Skeletal muscle satellite cell (primary cell): Measurements from ENCODE around the gene MAP4.

Experiments
- H3K27me3 ChIP-seq: 2 replicates; pipeline ENCODE4 v1.7.0; 2013; ENCODE audit warnings: low read length; ENCODE audit not compliant: control insufficient read depth, insufficient read depth
- H3K36me3 ChIP-seq: 2 replicates; pipeline ENCODE4 v1.7.0; 2013; ENCODE audit warnings: mild to moderate bottlenecking, control low read depth, low read length; ENCODE audit not compliant: insufficient read depth
- H3K4me1 ChIP-seq: 2 replicates; pipeline ENCODE4 v1.7.0; 2013; ENCODE audit warnings: low read length; ENCODE audit not compliant: control insufficient read depth, insufficient read depth
- H3K4me2 ChIP-seq: 2 replicates; pipeline ENCODE4 v1.7.0; 2013; ENCODE audit warnings: mild to moderate bottlenecking, low read length
- H3K4me3 ChIP-seq: 2 replicates; pipeline ENCODE4 v1.7.0; 2013; ENCODE audit warnings: low read length
- H3K9ac ChIP-seq: 2 replicates; pipeline ENCODE4 v1.7.0; 2013; ENCODE audit warnings: mild to moderate bottlenecking, low read depth, low read length, moderate library complexity
- H3K9me3 ChIP-seq: replicated peaks from 2 replicates; pipeline ENCODE4 v1.7.0; 2013; ENCODE audit warnings: mild to moderate bottlenecking, control low read depth, low read length

The MAP4 gene

DNA sequence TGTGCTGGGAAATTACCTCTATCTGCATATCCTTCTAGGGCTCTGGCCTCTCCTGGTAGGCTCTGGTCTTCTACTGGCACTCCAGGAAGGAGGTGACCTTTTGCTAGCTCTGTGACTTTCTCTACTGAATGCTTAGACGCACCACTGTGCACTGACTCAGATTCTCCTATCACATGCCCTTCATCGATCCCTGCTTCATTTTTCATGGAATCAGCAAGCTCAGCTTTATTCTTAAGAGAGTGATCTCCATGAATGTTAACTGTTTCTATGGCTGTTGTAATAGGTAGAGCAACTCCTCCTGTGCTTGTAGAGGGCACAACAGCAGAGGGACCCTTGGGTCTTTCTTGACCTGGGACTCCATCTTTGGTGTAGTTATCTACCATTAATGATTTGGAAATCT, 106.6 kb downstream of the MAP4 start:
- Histone ChIP-seq H3K4me2 (no peak overlapping the region), H3K4me1 (peaks cover 18% of the 10 kb centered on the region), H3K36me3 (peaks cover 45% of the 10 kb centered on the region), H3K9ac (no peak overlapping the region), H3K4me3 (no peak overlapping the region), H3K9me3 (no peaks in the 10 kb centered on the region), H3K27me3 (no peaks in the 10 kb centered on the region)

DNA sequence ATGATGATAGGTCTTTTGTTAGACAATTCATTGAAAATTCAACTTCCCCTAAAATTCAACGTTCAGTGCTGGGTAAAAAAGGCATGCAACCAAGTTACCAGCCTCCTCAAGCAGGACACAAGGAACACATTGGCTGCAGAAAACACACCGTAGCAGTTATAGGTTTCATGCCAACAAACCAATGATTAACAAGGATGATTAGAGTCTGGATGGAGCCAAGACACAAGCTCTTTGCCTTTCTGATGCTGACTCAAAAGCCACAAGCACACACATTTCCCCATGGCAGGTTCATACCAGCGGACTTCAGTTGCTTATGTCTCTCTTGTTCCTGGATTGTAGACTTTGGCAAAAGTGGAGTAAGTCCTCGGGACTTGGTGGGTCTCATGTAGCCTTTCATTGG, 107.5 kb downstream of the MAP4 start:
- H3K27me3 ChIP-seq = no peaks in the 10 kb centered on the region
- peaks cover 18% of the 10 kb centered on the region for H3K4me1 ChIP-seq
- H3K9me3 ChIP-seq = no peaks in the 10 kb centered on the region
- no peak overlapping the region for H3K4me3 ChIP-seq
- no peak overlapping the region for H3K4me2 ChIP-seq
- H3K9ac ChIP-seq = no peak overlapping the region
- H3K36me3 ChIP-seq = peaks cover 41% of the 10 kb centered on the region

GRCh38 chr3:47907784-47908183, 108.4 kb downstream of the MAP4 start:
- H3K9ac ChIP-seq = no peak overlapping the region
- H3K36me3 ChIP-seq = peaks cover 41% of the 10 kb centered on the region
- peaks cover 18% of the 10 kb centered on the region for H3K4me1 ChIP-seq
- no peaks in the 10 kb centered on the region for H3K9me3 ChIP-seq
- no peak overlapping the region for H3K4me3 ChIP-seq
- H3K4me2 ChIP-seq = no peak overlapping the region
- no peaks in the 10 kb centered on the region for H3K27me3 ChIP-seq

DNA sequence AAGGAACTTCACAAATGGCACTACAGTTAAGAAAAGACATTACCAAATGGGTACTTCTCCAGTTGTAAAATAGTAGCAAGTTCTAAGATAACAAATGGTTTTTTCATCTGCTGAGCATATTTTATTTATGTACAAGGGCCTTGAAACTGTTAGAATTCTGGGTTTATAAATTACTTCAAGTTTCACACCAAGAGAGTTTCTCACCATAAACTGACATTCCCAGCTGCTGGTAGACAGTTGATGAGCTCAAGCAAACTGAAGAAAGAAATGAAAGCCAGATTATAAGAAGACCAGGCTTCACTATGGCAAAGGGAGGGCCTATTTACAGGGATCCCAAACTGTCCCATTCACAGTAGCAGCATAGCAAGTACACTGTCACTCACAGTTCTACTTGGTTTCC, 113.5 kb downstream of the MAP4 start:
- H3K27me3 ChIP-seq = no peaks in the 10 kb centered on the region
- H3K4me3 ChIP-seq = no peak overlapping the region
- H3K9ac ChIP-seq = no peak overlapping the region
- H3K4me2 ChIP-seq = no peak overlapping the region
- no peaks in the 10 kb centered on the region for H3K9me3 ChIP-seq
- H3K4me1 ChIP-seq = no peaks in the 10 kb centered on the region
- peaks cover 34% of the 10 kb centered on the region for H3K36me3 ChIP-seq

DNA sequence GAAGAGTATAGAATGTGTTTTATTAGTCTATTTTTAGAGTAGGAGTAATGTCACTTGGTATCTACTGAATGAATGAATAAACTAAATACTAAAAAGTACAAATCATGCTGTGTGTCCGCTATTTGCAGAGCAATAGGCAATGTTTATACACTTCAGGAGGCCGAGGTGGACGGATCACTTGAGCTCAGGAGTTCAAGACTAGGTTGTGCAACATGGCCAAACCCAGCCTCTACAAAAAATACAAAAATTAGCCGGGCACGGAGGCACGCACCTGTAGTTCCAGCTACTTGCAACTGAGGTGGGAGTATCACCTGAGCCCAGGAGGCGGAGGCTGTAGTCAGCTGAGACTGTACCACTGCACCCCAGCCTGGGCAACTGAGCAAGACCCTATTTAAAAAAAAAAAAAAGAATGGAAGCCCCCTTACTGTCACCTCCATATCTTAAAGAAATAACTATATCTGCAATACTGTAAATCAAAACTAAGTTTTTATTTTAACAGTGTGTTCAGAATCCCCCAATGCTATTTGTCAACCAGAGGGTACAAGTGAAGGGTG, 114.9 kb downstream of the MAP4 start:
- H3K4me1 ChIP-seq = no peaks in the 10 kb centered on the region
- H3K36me3 ChIP-seq = peaks cover 39% of the 10 kb centered on the region
- no peaks in the 10 kb centered on the region for H3K27me3 ChIP-seq
- H3K4me3 ChIP-seq = no peak overlapping the region
- no peaks in the 10 kb centered on the region for H3K9me3 ChIP-seq
- H3K9ac ChIP-seq = no peak overlapping the region
- H3K4me2 ChIP-seq = no peak overlapping the region

DNA sequence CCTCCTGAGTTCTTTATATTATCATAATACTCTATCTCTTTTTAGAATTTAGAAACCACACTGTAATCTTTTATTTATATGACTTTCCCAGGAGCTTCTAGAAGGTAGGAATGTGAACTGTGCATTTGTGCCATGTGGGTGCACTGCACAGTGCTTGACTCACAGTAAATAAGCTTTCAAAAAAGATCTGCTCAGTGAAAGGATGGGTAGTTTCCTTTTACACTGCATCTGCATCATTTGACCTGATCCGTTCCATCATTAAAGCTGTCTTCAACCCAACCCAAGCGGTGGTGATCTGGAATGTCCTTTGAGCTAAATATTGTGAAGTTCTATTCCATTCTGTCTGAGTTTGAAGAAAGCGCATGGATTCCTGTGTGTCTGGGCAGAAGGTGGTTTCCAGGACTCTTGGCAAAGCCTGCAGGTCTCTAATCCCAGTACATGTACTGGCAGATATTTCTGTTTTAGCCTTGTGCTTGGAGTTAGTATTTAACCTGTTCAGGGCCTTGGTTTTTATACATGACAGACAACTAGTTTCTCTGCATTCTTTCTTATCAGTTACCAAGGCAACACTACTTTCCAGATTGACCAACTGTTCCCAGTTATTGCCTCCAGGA, 116.6 kb downstream of the MAP4 start:
- no peak overlapping the region for H3K4me2 ChIP-seq
- no peak overlapping the region for H3K9ac ChIP-seq
- no peaks in the 10 kb centered on the region for H3K4me1 ChIP-seq
- H3K4me3 ChIP-seq = no peak overlapping the region
- no peaks in the 10 kb centered on the region for H3K27me3 ChIP-seq
- H3K36me3 ChIP-seq = peaks cover 45% of the 10 kb centered on the region
- H3K9me3 ChIP-seq = no peaks in the 10 kb centered on the region

- H3K27me3 ChIP-seq = no peaks in the 10 kb centered on the region
- H3K4me1 ChIP-seq = no peaks in the 10 kb centered on the region
- H3K9me3 ChIP-seq = no peaks in the 10 kb centered on the region
- H3K4me3 ChIP-seq = no peak overlapping the region
- H3K4me2 ChIP-seq = no peak overlapping the region
- H3K36me3 ChIP-seq = peaks cover 50% of the 10 kb centered on the region
- H3K9ac ChIP-seq = no peak overlapping the region
These were observed 118.3 kb downstream of the MAP4 start for GRCh38 chr3:47897954-47898353.

DNA sequence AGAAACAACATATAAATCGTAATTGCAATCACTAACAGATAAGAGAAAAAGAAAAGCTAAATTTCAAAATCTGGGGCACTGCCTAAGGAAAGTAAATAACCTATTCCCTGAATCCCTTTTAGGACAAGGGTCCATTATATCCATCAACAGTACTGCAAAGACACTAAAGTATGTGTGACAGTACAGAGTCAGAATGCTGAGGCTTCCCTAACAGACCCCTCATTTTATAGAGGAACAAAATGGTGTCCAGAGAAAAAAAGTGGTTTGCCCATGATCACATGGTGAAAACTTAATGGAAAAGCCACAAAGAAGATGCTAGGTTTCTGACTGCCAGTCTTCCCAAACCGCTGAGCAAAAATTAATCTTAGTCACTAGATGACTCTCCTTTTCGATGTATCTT, 119.5 kb downstream of the MAP4 start:
- no peaks in the 10 kb centered on the region for H3K9me3 ChIP-seq
- no peaks in the 10 kb centered on the region for H3K4me1 ChIP-seq
- peaks cover 57% of the 10 kb centered on the region for H3K36me3 ChIP-seq
- no peak overlapping the region for H3K4me2 ChIP-seq
- H3K27me3 ChIP-seq = no peaks in the 10 kb centered on the region
- no peak overlapping the region for H3K4me3 ChIP-seq
- H3K9ac ChIP-seq = no peak overlapping the region

GRCh38 chr3:47895241-47895640, 121.0 kb downstream of the MAP4 start:
- Histone ChIP-seq H3K4me2 (no peak overlapping the region), H3K4me3 (no peak overlapping the region), H3K9ac (no peak overlapping the region), H3K27me3 (no peaks in the 10 kb centered on the region), H3K9me3 (no peaks in the 10 kb centered on the region), H3K36me3 (peaks cover 59% of the 10 kb centered on the region), H3K4me1 (no peaks in the 10 kb centered on the region)

- Histone ChIP-seq H3K9ac (no peak overlapping the region), H3K36me3 (peaks cover 57% of the 10 kb centered on the region), H3K4me3 (no peak overlapping the region), H3K9me3 (no peaks in the 10 kb centered on the region), H3K4me2 (no peak overlapping the region), H3K27me3 (no peaks in the 10 kb centered on the region), H3K4me1 (no peaks in the 10 kb centered on the region)
These were observed 123.8 kb downstream of the MAP4 start for GRCh38 chr3:47892286-47893040.

- Histone ChIP-seq H3K4me1 (no peaks in the 10 kb centered on the region), H3K4me2 (no peak overlapping the region), H3K36me3 (peaks cover 54% of the 10 kb centered on the region), H3K9me3 (no peaks in the 10 kb centered on the region), H3K4me3 (no peak overlapping the region), H3K9ac (no peak overlapping the region), H3K27me3 (no peaks in the 10 kb centered on the region)
These were observed 124.6 kb downstream of the MAP4 start for GRCh38 chr3:47891613-47892005.
